ENCODE measurements around the gene CENPX.
"Not testable (repeated sequence)": the region's sequence is repeated elsewhere in the genome, so short reads cannot be mapped to it uniquely, and the experiment has no call there.

The CENPX gene

DNA sequence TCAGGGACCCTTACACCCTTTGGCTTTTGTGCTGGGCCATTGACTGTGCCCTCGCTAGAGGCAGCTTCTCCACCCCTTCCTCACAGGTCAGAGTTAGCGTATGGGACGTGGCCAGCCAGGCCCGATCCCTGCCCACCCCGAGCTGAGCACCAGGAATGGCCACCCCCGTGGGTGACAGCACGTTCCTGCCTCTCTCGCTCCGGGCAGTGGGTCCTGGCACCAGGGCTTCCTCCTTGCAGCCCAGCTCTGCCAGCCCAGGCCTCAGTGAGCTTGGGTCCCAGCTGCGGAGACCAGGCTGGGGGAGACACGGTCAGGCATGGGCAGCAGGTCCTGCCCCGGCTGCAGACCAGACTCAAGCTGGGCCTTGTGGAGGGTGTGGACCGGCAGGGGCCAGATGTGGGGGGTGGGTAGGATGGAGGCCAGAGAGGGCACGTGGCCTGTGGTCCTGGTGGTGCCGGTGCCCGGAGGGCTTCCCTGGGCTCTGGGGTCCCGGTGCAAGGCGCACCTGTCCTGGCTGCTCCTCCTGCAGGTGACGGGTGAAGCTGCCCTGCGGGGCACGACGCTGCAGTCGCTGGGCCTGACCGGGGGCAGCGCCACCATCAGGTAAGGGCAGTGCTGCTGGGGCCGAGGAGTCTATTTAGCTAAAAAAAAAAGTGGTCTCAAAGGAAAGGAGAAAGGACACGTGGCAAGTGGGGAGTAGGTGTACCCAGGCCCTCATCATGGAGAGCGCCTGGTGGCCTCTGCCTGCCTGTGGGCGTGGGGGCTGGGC is 27.0 kb downstream of the CENPX start:
- no peak for DNase-seq

DNA sequence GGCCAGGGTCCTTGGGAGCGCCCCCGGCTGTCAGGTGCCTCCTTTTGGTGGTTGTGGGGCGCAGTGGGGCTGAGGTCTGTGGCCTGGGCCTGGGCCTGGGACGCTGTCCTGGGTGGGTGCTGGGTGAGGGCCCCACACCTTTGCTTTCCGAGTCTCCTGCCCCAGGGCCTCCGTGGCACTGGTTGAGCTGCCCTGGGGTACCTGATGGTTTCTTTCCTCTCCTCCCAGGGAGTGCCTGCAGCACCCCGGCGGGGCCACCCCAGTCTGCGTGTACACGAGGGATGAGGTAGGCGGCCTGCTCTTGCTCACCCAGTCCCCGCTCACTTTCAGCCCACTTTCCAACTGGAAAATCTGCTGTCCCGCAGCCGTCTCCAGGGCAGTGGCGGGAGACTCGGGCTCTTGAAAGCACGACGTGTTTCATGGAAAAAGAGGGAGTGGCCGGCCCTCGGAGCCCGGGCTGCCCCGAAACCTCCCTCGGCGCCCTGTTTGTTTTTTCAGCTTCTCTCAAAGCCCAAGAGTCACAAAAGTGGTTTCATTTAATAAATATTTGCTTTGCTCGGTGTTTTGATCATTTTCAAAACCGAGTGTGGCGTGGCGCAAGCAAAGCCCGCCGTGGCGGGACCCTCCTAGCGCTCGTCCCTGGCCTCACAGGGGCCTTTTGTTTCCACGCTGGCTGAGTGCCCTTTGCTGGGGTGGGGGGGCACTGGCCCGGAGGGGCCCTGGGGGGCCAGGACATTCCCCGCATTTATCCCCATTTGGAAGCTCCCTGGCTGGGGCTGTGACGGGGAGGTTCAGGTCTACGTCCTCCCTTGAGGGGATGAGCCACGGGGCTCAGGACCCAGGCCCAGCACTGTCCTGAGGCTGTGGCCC is 27.9 kb downstream of the CENPX start:
- no peak for DNase-seq

- no peak for DNase-seq
These were observed 28.7 kb downstream of the CENPX start for GRCh38 chr17:81993729-81994592.

DNA sequence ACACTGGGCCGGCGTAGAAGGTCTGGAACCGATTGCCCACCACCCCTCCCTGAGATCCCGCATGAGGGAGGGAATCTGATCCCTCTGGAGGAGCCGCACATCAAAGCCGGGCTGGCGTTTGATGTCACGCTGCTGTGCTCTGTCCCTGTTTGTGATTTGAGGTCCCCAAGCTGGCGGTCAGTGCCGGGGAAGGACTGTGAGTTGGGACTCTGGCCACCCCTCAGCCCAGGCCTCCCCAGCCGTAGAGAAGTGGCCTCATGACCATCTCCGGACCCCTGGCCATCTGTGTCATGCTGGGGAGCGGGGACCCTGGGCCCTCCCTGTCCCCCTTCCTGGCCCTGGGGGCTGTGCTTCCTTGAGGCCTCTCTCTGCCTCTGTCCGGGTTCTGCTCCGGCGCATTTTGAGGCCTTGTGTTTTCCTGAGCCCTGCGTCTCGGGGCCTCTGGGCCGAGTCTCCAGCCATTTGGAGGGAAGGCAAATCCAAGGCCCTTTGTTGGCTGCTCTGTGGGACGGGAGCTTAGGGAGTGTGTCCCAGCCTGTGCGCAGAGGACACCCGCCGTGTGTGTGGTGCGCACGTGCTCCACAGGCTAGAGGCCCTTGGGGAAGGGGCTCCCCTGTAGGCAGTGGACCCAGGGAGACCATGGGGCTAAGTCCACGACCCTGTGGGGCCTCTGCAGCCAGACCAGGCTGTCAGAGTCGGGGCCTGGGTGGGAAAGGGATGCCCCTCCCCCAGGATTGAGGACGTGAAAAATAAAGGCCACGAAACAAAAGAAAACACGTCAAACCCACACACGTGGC is 30.2 kb downstream of the CENPX start:
- no peak for DNase-seq

DNA sequence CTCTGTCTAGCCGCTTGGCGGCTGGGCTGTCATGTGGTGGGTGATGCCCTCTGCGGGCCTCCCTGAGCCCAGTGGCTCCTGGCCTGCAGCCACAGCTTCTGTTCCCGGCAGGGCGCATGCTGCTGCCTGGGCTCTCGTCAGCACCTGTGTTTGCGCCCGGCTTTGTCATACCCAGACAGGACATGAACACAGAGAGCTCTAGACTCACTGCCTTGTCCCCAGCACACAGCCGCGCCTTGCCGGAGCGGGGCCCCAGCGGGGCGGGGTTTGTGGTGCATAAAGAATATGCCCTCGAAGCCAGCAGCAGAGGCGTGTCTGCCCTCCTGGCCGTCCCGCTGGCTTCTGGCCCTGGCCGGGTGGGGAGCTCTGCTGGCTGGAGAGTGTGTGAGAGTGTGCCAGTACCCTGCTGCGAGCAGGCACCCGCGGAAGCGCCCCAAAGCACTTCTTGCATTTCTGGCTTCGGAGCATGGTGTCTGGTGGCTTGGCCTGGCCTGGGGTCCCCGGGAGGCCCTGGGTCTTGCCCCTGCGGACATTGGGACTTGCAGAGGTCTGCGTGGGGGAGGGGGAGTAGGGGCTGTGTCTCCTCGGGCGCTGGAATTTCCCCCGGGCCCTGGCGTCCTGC is 30.9 kb downstream of the CENPX start:
- peak in 1 of 2 experiments; percentile 61 for DNase-seq

DNA sequence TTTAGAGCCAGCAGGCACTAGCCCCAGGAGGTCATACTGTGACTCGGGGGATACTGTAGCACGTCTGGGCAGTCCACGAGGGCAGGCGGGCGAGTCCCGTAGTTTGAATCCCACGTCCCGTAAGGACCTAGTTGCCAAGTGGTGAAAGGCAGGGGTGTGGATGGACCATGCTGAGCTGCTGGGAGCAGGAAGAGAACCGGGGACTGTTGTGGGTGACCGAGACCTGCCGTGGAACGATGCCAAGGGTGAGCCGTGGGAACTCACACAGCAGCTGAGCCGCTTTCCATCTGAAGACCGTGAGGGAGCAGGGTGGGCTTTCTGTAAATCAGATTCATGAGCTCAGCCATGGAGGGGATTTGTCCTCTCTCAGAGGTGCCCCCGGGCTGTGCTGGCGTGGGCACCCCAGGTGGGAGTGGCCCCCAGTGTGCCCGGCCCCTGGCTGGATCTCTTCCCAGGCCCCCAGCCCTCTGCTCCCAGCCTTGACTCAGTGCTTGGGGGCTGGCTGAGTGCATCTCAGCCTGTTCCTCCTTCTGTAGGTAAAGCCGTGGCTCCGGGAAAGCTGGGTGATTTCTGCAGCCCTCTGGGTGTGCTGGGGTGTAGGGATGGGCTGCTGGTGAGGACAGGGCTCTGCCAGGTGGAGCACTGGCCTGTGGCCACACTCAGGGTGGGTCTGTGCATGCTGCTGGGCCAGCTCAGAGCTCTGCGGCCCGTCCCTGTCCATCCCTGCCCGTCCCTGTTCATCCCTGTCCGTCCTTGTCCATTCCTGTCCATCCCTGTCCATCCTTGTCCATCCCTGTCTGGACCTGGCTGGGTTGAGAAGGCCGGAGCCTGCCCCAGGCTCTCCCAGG is 31.6 kb downstream of the CENPX start:
- no peak for DNase-seq

- no peak for DNase-seq
These were observed 35.4 kb downstream of the CENPX start for GRCh38 chr17:81987161-81987770.

- no peak for DNase-seq
These were observed 36.1 kb downstream of the CENPX start for GRCh38 chr17:81986606-81987005.

DNA sequence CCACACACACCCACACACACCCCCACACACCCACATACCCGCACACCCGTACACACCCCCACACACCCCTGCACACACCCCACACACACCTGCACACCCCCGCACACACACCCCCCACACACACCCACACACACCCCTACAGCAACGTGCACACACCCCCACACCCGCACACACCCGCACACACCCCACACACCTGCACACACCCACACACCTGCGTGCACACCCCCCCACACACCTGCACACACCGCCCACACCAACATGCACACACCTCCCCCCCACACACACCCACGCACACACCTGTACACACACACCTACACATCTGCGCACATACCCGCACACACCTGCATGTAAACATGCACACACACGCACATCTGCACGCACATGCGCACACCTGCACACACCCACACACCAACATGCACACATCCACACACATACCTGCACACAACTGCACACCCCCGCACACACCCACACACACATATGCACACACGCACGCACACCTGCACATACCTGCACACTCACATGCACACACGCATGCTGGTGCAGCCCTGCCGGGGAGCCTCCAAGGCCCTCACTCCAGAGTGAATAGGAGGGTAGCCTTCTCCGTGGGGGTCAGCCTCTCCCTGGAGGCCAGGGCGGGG is 37.8 kb downstream of the CENPX start:
- no peak for DNase-seq

DNA sequence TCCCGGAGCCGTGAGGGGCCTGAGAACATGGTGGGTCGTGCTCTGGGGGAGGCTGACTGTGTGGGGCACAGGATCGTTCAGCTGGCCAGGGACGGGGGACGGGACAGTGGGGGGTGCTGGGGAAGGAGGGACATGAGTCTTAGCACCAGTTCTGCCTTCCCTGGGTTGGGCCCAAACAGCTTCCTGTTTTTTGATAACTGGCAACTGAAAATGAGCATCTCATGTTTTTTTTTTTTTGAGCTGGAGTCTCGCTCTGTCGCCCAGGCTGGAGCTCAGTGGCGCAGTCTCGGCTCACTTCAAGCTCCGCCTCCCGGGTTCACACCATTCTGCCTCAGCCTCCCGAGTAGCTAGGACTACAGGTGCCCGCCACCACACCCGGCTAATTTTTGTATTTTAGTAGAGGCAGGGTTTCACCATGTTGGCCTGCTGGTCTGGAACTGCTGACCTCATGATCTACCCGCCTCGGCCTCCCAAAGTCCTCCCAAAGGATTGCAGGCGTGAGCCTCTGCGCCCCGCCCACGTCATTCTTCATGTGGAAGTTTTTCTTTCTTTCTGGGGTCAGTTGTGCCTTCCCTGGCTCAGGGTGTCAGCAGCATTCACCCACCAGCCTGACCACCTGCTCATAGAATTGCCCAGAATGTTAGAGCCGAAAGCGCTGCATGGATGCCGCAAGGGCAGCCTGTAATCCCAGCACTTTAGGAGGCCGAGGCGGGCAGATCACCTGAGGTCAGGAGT is 38.9 kb downstream of the CENPX start:
- DNase-seq: no peak

GRCh38 chr17:81983011-81983638 is 39.6 kb downstream of the CENPX start:
- no peak for DNase-seq

- not testable (repeated sequence) for DNase-seq
These were observed 41.2 kb downstream of the CENPX start for GRCh38 chr17:81981511-81981910.

DNA sequence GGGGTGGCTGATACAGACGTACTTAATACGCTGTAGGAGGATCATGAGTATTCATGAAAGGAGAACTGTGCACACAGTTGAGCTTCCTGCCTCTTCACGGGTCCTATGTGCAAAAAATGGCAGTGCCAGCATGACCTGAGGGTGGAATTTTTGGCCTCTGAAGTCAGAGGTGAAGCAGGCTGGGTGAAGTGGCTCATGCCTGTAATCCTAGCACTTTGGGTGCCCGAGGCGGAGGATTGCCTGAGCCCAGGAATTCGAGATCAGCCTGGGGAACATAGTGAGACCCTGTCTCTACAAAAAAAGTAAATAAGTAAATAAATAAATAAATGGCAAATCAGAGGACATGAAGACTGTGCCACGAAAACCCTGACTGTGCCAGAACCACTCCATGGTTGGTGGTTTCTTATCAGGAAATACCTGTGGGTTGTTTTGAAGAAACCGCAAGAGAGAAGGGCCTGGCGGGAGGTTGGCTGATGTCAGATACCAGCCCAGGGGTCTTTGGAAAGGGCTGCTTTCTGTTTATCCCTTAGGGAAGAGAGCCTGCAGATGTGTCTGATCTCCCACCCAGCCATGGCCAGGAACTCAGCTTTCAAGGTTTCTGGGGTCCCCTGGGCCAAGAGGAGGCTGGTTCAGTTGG is 41.9 kb downstream of the CENPX start:
- no peak for DNase-seq

GRCh38 chr17:81980122-81980521 is 42.6 kb downstream of the CENPX start:
- DNase-seq: no peak

GRCh38 chr17:81978524-81979298 is 44.0 kb downstream of the CENPX start:
- DNase-seq: no peak

GRCh38 chr17:81977211-81977808 is 45.4 kb downstream of the CENPX start, which contains the start of gene ASPSCR1:
Gene ASPSCR1, plus strand, starts transcription at chr17:81977629. Its CDS starts 18 bp downstream, at chr17:81977647.
- no peak for DNase-seq

Measured in cerebellar nuclear complex (tissue), 1 donor.